Esophagus muscularis mucosa (tissue), 3 donors: ENCODE results near the gene POLG.

Experiments
- EP300 ChIP-seq: sonication (generic); formaldehyde crosslinking; IDR thresholded peaks from one replicate; pipeline ENCODE4 v1.6.1; 2017; ENCODE audit warnings: antibody characterized with exemption
- POLR2AphosphoS5 ChIP-seq, 2 donors: sonication (generic); formaldehyde crosslinking; IDR thresholded peaks; one replicate each; pipeline ENCODE4 v1.6.1; 2017; ENCODE audit warnings: antibody characterized with exemption in 2 of 2

- TF ChIP-seq EP300 (no peak), POLR2AphosphoS5 (IDR thresholded peaks at IDR 0.05) (no peak)
Measured at GRCh38 chr15:89335298-89336041, 846 bp upstream of the POLG start.
